22Rv1 (cell line): ENCODE results near the gene PTPN12.

Experiments
- H3K27ac ChIP-seq: fragments of 450-650 bp; 2 replicates; pipeline ENCODE4 v1.5.1; 2017
- CTCF ChIP-seq: fragments of 450-650 bp; IDR thresholded peaks from 2 replicates; pipeline ENCODE4 v1.5.1; 2017; ENCODE audit warnings: mild to moderate bottlenecking
- ZFX ChIP-seq: fragments of 450-650 bp; IDR thresholded peaks from 2 replicates; pipeline ENCODE4 v1.6.1; 2017; ENCODE audit warnings: antibody characterized with exemption, borderline replicate concordance

Gene PTPN12

GRCh38 chr7:77657427-77658224 is 120.5 kb downstream of the PTPN12 start:
- TF ChIP-seq CTCF (peak; percentile 90), ZFX (no peak)
- no peak overlapping the region for H3K27ac ChIP-seq

- TF ChIP-seq CTCF (no peak), ZFX (no peak)
- no peak overlapping the region for H3K27ac ChIP-seq
Observed at GRCh38 chr7:77658928-77659327, 121.8 kb downstream of the PTPN12 start.

- no peak for TF ChIP-seq ZFX
- no peak for TF ChIP-seq CTCF
Observed at GRCh38 chr7:77661816-77662215, 124.7 kb downstream of the PTPN12 start.

GRCh38 chr7:77662869-77663268 is 125.8 kb downstream of the PTPN12 start:
- H3K27ac ChIP-seq = no peak overlapping the region
- TF ChIP-seq ZFX = no peak
- no peak for TF ChIP-seq CTCF

More at GRCh38 chr7:77661816-77662215, 124.7 kb downstream of the PTPN12 start:
- H3K27ac ChIP-seq = no peak overlapping the region

GRCh38 chr7:77664715-77665114 is 127.6 kb downstream of the PTPN12 start:
- no peak overlapping the region for H3K27ac ChIP-seq
- TF ChIP-seq ZFX (no peak), CTCF (no peak)

- TF ChIP-seq ZFX (no peak), CTCF (no peak)
- no peak overlapping the region for H3K27ac ChIP-seq
Observed at GRCh38 chr7:77665161-77665560, 128.1 kb downstream of the PTPN12 start.

GRCh38 chr7:77667459-77668086 is 130.5 kb downstream of the PTPN12 start:
- peak overlapping the region; percentile 61 for H3K27ac ChIP-seq
- TF ChIP-seq ZFX (no peak), CTCF (no peak)
